K562 (cell line): ENCODE measurements around the gene MACROD2.

Source experiments
- ARID3B ChIP-seq: fragments of 250-450 bp; sonication (Bioruptor Pico); IDR thresholded peaks from 2 replicates; pipeline ENCODE4 v1.4.0; 2020; ENCODE audit warnings: borderline replicate concordance
- CCNT2 ChIP-seq: IDR thresholded peaks from 2 replicates; pipeline ENCODE4 v1.6.1; 2011; ENCODE audit warnings: borderline replicate concordance, low read depth, mild to moderate bottlenecking, moderate library complexity, mixed read lengths, low read length; ENCODE audit not compliant: insufficient read length; ENCODE audit errors: extremely low read depth
- EHMT2 ChIP-seq: fragments of 450-650 bp; IDR thresholded peaks from 2 replicates; pipeline ENCODE4 v1.6.1; 2018; ENCODE audit warnings: antibody characterized with exemption
- FOXP1 ChIP-seq: sonication (generic); formaldehyde crosslinking; IDR thresholded peaks from 2 replicates; pipeline ENCODE4 v1.8.0; 2022; ENCODE audit warnings: mild to moderate bottlenecking, missing genetic modification reagents
- MXI1 ChIP-seq: IDR thresholded peaks from 2 replicates; pipeline ENCODE4 v1.6.1; 2011; ENCODE audit warnings: low read depth, mild to moderate bottlenecking, improper control_type of control experiment, low read length
- NR2F6 ChIP-seq: fragments of 450-650 bp; formaldehyde crosslinking; IDR thresholded peaks from 2 replicates; pipeline ENCODE4 v1.4.0; 2020; ENCODE audit warnings: mild to moderate bottlenecking
- POLR2A ChIP-seq: fragments of 450-650 bp; conservative IDR thresholded peaks from 2 replicates; pipeline ENCODE4 v1.6.1; 2016
- POLR2AphosphoS5 ChIP-seq: IDR thresholded peaks from 2 replicates; pipeline ENCODE4 v1.6.1; 2011; ENCODE audit warnings: mild to moderate bottlenecking, low read depth, low read length, moderate library complexity; ENCODE audit not compliant: control insufficient read depth, insufficient read depth
- SNRNP70 ChIP-seq: fragments of 200-400 bp; formaldehyde crosslinking; optimal IDR thresholded peaks from 2 replicates; pipeline ENCODE3; 2017; ENCODE audit warnings: low read depth, low read length
- SP1 ChIP-seq: sonication (generic); formaldehyde crosslinking; IDR thresholded peaks from 2 replicates; pipeline ENCODE4 v1.8.1; 2022; ENCODE audit warnings: mild to moderate bottlenecking, missing genetic modification reagents
- STAT6 ChIP-seq: sonication (generic); formaldehyde crosslinking; IDR thresholded peaks from 2 replicates; pipeline ENCODE4 v1.8.1; 2023; ENCODE audit warnings: mild to moderate bottlenecking, missing genetic modification reagents
- USF2 ChIP-seq: sonication (generic); formaldehyde crosslinking; IDR thresholded peaks from 2 replicates; pipeline ENCODE4 v1.5.0; 2020; ENCODE audit warnings: missing genetic modification reagents
- ZNF184 ChIP-seq: sonication (generic); formaldehyde crosslinking; IDR thresholded peaks from 2 replicates; pipeline ENCODE4 v1.5.0; 2020; ENCODE audit warnings: missing genetic modification reagents

GRCh38 chr20:16011056-16011455 is 2015.7 kb downstream of the MACROD2 start:
- TF ChIP-seq MXI1, result no peak
- no peak for TF ChIP-seq SNRNP70
- no peak for TF ChIP-seq EHMT2
- no peak for TF ChIP-seq POLR2A
- no peak for TF ChIP-seq ZNF184
- TF ChIP-seq STAT6 (CRISPR knock-in tag), result no peak
- TF ChIP-seq SP1 (CRISPR knock-in tag), result no peak
- TF ChIP-seq USF2 (CRISPR knock-in tag), result no peak
- TF ChIP-seq POLR2AphosphoS5, result no peak
- TF ChIP-seq NR2F6 (CRISPR knock-in tag), result no peak
- TF ChIP-seq FOXP1 (CRISPR knock-in tag), result no peak
- TF ChIP-seq CCNT2, result no peak
- TF ChIP-seq ARID3B (CRISPR knock-in tag), result no peak
